DOHH2 (cell line): ENCODE results near the gene COL19A1.

ENCODE experiments used
- H3F3A ChIP-seq: fragments of 200-600 bp; sonication (generic), shearing (Covaris generic); 2 replicates; pipeline ENCODE4 v1.6.0; 2016; ENCODE audit warnings: antibody characterized with exemption, mild to moderate bottlenecking; ENCODE audit not compliant: control insufficient read depth, insufficient read depth
- H3K27ac ChIP-seq: fragments of 200-600 bp; sonication (generic); 2 replicates; pipeline ENCODE4 v1.5.1; 2014; ENCODE audit warnings: low read depth, mild to moderate bottlenecking, low read length, moderate library complexity
- H3K27me3 ChIP-seq: fragments of 200-600 bp; sonication (generic); 2 replicates; pipeline ENCODE4 v1.6.1; 2014; ENCODE audit warnings: mild to moderate bottlenecking, low read length, mixed read lengths; ENCODE audit not compliant: control insufficient read depth
- H3K36me3 ChIP-seq: fragments of 200-600 bp; sonication (generic); 2 replicates; pipeline ENCODE4 v1.6.1; 2014; ENCODE audit warnings: mild to moderate bottlenecking, low read length, moderate library complexity, mixed read lengths; ENCODE audit not compliant: control insufficient read depth
- H3K4me1 ChIP-seq: fragments of 200-600 bp; sonication (generic); 2 replicates; pipeline ENCODE4 v1.6.1; 2014; ENCODE audit warnings: mild to moderate bottlenecking, low read length, mixed read lengths; ENCODE audit not compliant: control insufficient read depth
- H3K4me2 ChIP-seq: fragments of 200-600 bp; sonication (generic); 2 replicates; pipeline ENCODE4 v1.6.0; 2014; ENCODE audit warnings: mild to moderate bottlenecking, low read length, moderate library complexity
- H3K4me3 ChIP-seq: fragments of 200-600 bp; sonication (generic); 2 replicates; pipeline ENCODE4 v1.5.1; 2014; ENCODE audit warnings: mild to moderate bottlenecking, low read length, mixed read lengths
- H3K79me2 ChIP-seq: fragments of 200-600 bp; sonication (generic); 2 replicates; pipeline ENCODE4 v1.6.1; 2014; ENCODE audit warnings: mild to moderate bottlenecking, low read length, mixed read lengths; ENCODE audit not compliant: control insufficient read depth
- H3K9me2 ChIP-seq: fragments of 200-600 bp; sonication (generic); replicated peaks from 2 replicates; pipeline ENCODE4 v1.6.1; 2014; ENCODE audit warnings: mild to moderate bottlenecking, low read length, mixed read lengths; ENCODE audit not compliant: control insufficient read depth
- H3K9me3 ChIP-seq: fragments of 200-600 bp; sonication (generic); 2 replicates; pipeline ENCODE4 v1.6.1; 2014; ENCODE audit warnings: antibody characterized with exemption, low read length, mixed read lengths; ENCODE audit not compliant: control insufficient read depth, insufficient read depth
- H4K20me1 ChIP-seq: fragments of 200-600 bp; sonication (generic); 2 replicates; pipeline ENCODE4 v1.6.0; 2014; ENCODE audit warnings: low read depth, mild to moderate bottlenecking, antibody characterized with exemption, low read length, moderate library complexity; ENCODE audit not compliant: control insufficient read depth, insufficient read depth
- CTCF ChIP-seq: fragments of 200-600 bp; sonication (generic); IDR thresholded peaks from one replicate; pipeline ENCODE4 v1.5.1; 2014; ENCODE audit warnings: antibody characterized with exemption, mild to moderate bottlenecking, low read depth, low read length; ENCODE audit not compliant: poor library complexity, severe bottlenecking
- EZH2phosphoT487 ChIP-seq: fragments of 200-600 bp; sonication (generic); IDR thresholded peaks from 2 replicates; pipeline ENCODE4 v1.6.1; 2017; ENCODE audit warnings: borderline replicate concordance, mild to moderate bottlenecking, antibody characterized with exemption, low read length, moderate library complexity, mixed read lengths

COL19A1 gene

DNA sequence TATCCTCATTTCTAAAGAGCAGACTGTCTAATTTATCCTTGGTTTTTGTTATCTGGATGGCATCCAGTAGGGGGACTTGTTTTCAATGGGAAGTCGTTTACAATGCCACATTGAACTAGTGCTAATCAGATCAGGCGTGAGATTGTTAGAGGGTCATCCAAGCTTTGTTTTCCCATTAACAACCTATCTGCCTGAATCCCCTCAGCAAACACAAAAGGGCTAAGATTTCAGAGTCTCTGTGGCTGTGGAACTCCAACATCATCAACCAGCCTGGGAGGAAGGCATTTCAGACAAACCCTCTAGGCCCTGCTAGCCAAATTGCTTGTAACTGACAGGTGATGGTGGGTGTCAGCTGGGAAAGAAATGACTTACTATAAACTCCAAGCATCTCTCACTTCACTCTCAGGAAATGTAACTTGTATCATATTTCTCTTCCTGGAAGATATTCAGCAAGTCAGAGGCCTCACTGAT, 47.7 kb downstream of the COL19A1 start:
- TF ChIP-seq EZH2phosphoT487 (no peak), CTCF (peak; percentile 11)

DNA sequence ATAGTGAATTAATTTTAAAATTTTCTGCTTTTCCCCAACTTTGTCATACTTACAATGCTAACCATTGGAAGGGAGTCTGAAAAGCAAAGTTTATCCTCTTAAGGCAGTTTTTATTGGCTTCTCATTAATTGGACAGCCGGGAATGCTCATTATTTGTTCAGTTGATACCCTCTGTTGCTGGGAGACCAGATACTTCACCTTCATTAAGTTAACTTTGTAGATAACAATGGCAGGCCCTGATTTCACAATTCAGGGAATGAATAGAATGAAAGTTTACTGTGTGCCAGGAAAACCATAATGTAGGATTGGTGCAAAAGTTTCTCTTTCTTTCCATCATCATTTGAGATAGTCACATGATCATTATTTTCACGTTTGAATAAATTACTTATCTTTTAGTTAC, 49.0 kb downstream of the COL19A1 start:
- no peaks in the 10 kb centered on the region for H3K9me2 ChIP-seq
- no peaks in the 10 kb centered on the region for H3K9me3 ChIP-seq
- no peaks in the 10 kb centered on the region for H3K27me3 ChIP-seq
- no peak overlapping the region for H3K4me2 ChIP-seq
- H3K4me3 ChIP-seq: no peak overlapping the region
- H3K79me2 ChIP-seq: no peaks in the 10 kb centered on the region
- no peaks in the 10 kb centered on the region for H3F3A ChIP-seq
- H3K36me3 ChIP-seq: no peaks in the 10 kb centered on the region
- no peak overlapping the region for H3K27ac ChIP-seq
- no peaks in the 10 kb centered on the region for H4K20me1 ChIP-seq
- peaks cover 7% of the 10 kb centered on the region for H3K4me1 ChIP-seq
- no peak for TF ChIP-seq EZH2phosphoT487
- no peak for TF ChIP-seq CTCF

More for the DNA sequence above, 47.7 kb downstream of the COL19A1 start:
- H3K27me3 ChIP-seq: no peaks in the 10 kb centered on the region
- no peak overlapping the region for H3K27ac ChIP-seq
- peaks cover 7% of the 10 kb centered on the region for H3K4me1 ChIP-seq
- H3F3A ChIP-seq: no peaks in the 10 kb centered on the region
- no peaks in the 10 kb centered on the region for H3K9me3 ChIP-seq
- no peaks in the 10 kb centered on the region for H4K20me1 ChIP-seq
- no peaks in the 10 kb centered on the region for H3K36me3 ChIP-seq
- no peaks in the 10 kb centered on the region for H3K9me2 ChIP-seq
- H3K4me2 ChIP-seq: no peak overlapping the region
- H3K4me3 ChIP-seq: no peak overlapping the region
- H3K79me2 ChIP-seq: no peaks in the 10 kb centered on the region

GRCh38 chr6:69917834-69918233, 51.5 kb downstream of the COL19A1 start:
- Histone ChIP-seq H3K27me3 (no peaks in the 10 kb centered on the region), H3K79me2 (no peaks in the 10 kb centered on the region), H3K36me3 (no peaks in the 10 kb centered on the region), H3K27ac (no peak overlapping the region), H3F3A (no peaks in the 10 kb centered on the region), H3K4me1 (peaks cover 7% of the 10 kb centered on the region), H3K9me3 (no peaks in the 10 kb centered on the region), H3K4me2 (no peak overlapping the region), H3K9me2 (no peaks in the 10 kb centered on the region), H4K20me1 (no peaks in the 10 kb centered on the region), H3K4me3 (no peak overlapping the region)
- TF ChIP-seq EZH2phosphoT487 (no peak), CTCF (no peak)
